Omental fat pad (tissue), 4 donors: ENCODE data around the gene CDK18. TPM values are rescaled to one million over a fixed set of nuclear protein-coding genes. Genes with fewer than 3 reads are reported as not detected.
A peak's percentile ranks its signal among the peaks of the same experiment; 100 is the strongest.

Source experiments
- ATAC-seq: fragments of 150-250 bp; one replicate; pipeline ENCODE4 v1.9.1; 2016; ENCODE audit warnings: mild to moderate bottlenecking, moderate library complexity; ENCODE audit not compliant: low FRiP score
- DNase-seq: peaks from one replicate; pipeline ENCODE4 v3.0.0-alpha.2; 2019; ENCODE audit warnings: low spot score
- total RNA-seq, 4 donors: library from RNA; depleted of rRNA; stranded (reverse); fragments of >200 nt; gene quantifications; one replicate each; pipeline ENCODE4 v1.1.0, GENCODE V29; 2016
- TF ChIP-seq, protein P1 (sequence below), 3 donors: fragments of 450-650 bp; IDR thresholded peaks; one replicate each; pipeline ENCODE4 v1.5.1; 2016 to 2017; ENCODE audit warnings: antibody characterized with exemption in 3 of 3, mild to moderate bottlenecking in 3 of 3, moderate library complexity in 2 of 3

CDK18 gene
- total RNA-seq, 4 donors from 2014 or later, result 2.8 to 9.0 (median 5.3) TPM

GRCh38 chr1:205567716-205568115, 63.2 kb downstream of the CDK18 start:
- TF ChIP-seq, protein P1, sequence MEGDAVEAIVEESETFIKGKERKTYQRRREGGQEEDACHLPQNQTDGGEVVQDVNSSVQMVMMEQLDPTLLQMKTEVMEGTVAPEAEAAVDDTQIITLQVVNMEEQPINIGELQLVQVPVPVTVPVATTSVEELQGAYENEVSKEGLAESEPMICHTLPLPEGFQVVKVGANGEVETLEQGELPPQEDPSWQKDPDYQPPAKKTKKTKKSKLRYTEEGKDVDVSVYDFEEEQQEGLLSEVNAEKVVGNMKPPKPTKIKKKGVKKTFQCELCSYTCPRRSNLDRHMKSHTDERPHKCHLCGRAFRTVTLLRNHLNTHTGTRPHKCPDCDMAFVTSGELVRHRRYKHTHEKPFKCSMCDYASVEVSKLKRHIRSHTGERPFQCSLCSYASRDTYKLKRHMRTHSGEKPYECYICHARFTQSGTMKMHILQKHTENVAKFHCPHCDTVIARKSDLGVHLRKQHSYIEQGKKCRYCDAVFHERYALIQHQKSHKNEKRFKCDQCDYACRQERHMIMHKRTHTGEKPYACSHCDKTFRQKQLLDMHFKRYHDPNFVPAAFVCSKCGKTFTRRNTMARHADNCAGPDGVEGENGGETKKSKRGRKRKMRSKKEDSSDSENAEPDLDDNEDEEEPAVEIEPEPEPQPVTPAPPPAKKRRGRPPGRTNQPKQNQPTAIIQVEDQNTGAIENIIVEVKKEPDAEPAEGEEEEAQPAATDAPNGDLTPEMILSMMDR (IDR thresholded peaks at IDR 0.05), result no peak
- DNase-seq (no peak), ATAC-seq (no peak)

DNA sequence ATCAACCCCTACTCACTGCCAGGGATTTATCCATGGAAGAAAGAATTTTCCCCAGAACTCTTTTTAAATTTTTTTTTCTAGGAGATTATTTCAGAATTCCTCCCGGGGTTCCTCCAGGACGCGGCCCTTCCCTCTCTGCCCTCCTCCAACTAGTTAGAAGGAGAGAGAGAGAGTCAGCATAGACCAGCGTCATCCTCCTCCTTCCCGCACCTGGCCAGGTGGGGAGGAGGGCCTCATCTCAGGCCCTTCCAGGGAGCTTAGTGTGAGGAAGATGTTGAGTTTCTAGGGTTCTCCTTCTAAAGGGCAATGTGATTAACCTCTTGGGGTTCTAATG, 63.6 kb downstream of the CDK18 start:
- TF ChIP-seq, protein P1 (IDR thresholded peaks at IDR 0.05), result no peak
- ATAC-seq, result no peak

DNA sequence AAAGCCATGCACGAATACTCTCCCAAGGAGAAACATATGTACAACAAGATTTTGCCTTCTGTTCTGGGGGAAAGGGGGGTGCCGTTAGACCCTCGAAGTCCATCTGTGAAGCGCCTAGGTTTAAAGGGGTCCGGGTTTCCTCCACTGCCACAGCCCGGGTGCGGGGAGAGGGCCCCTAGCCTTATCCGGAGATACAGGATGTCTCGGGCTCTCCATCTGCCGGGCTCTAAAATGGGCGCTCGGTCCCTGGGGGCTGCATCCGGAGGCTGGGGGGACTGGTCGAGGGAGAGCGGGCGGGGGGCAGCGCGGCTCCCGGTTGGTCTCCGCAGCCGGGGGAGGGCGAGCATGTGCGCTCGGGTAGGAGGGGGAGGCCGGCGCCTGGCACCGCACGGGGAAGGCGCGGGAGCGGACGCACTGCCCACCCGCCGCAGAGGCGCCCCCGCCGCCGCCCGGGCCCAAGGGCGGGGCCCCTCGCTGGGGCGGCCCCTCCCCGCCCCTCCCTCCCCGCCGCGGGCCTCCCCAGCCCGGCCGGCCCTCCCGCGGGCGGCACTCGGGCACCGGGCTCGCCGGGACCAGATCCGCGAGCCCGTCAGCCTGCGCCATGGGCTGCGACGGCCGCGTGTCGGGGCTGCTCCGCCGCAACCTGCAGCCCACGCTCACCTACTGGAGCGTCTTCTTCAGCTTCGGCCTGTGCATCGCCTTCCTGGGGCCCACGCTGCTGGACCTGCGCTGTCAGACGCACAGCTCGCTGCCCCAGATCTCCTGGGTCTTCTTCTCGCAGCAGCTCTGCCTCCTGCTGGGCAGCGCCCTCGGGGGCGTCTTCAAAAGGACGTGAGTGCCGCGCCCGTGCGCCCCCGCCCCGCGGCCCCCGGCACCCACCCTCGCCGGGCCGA, 64.2 kb downstream of the CDK18 start:
- ATAC-seq (peak; percentile 64), DNase-seq (no peak)
- TF ChIP-seq, protein P1 (IDR thresholded peaks at IDR 0.05), result no peak

More for the DNA sequence above, 63.6 kb downstream of the CDK18 start:
- no peak for DNase-seq

GRCh38 chr1:205569411-205570172, 65.1 kb downstream of the CDK18 start:
- TF ChIP-seq, protein P1 (IDR thresholded peaks at IDR 0.05), result no peak
- DNase-seq (no peak), ATAC-seq (peak; percentile 46)

- ATAC-seq (no peak), DNase-seq (no peak)
Measured at GRCh38 chr1:205570173-205570501, 65.7 kb downstream of the CDK18 start.

GRCh38 chr1:205570796-205571537, 66.5 kb downstream of the CDK18 start:
- DNase-seq (no peak), ATAC-seq (no peak)
- TF ChIP-seq, protein P1 (IDR thresholded peaks at IDR 0.05), result no peak

More at GRCh38 chr1:205570173-205570501, 65.7 kb downstream of the CDK18 start:
- TF ChIP-seq, protein P1 (IDR thresholded peaks at IDR 0.05), result no peak
